DND-41 (cell line): ENCODE measurements around the gene MARCHF10.

ENCODE experiments used
- ATAC-seq: fragments of 200-7000 bp; cut with Tn5 transposase; 3 replicates; pipeline ENCODE4 v1.9.1; 2021; ENCODE audit warnings: low read depth; ENCODE audit not compliant: insufficient read depth
- DNase-seq: peaks from one replicate; pipeline ENCODE4 v3.0.0-alpha.2; 2020
- H2AFZ ChIP-seq: 2 replicates; pipeline ENCODE4 v1.6.0; 2012; ENCODE audit warnings: low read depth, low read length
- H3K27ac ChIP-seq: 2 replicates; pipeline ENCODE4 v1.5.1; 2012; ENCODE audit warnings: low read length, inconsistent platforms
- H3K27me3 ChIP-seq: fragments of 200-600 bp; sonication (generic); 2 replicates; pipeline ENCODE4 v1.6.0; 2012; ENCODE audit warnings: low read length, mild to moderate bottlenecking, inconsistent platforms; ENCODE audit not compliant: insufficient read depth, poor library complexity
- H3K36me3 ChIP-seq: 2 replicates; pipeline ENCODE4 v1.5.1; 2012; ENCODE audit warnings: low read length, inconsistent platforms; ENCODE audit not compliant: insufficient read depth
- H3K4me1 ChIP-seq: 2 replicates; pipeline ENCODE4 v1.5.1; 2012; ENCODE audit warnings: mild to moderate bottlenecking, low read length; ENCODE audit not compliant: insufficient read depth
- H3K4me2 ChIP-seq: 2 replicates; pipeline ENCODE4 v1.6.0; 2012; ENCODE audit warnings: mild to moderate bottlenecking, moderate library complexity, low read length, inconsistent platforms; ENCODE audit not compliant: insufficient read depth
- H3K4me3 ChIP-seq, 2 experiments: fragments of 200-600 bp in 1 of 2; shearing (Covaris generic) in 1 of 2; 2 replicates each; pipeline ENCODE4 v1.5.1; 2012 to 2016; ENCODE audit warnings: inconsistent platforms in 2 of 2, low read length in 2 of 2, mild to moderate bottlenecking in 2 of 2, low read depth in 1 of 2, moderate library complexity in 1 of 2
- H3K79me2 ChIP-seq: 2 replicates; pipeline ENCODE4 v1.6.0; 2012; ENCODE audit warnings: low read length, inconsistent platforms; ENCODE audit not compliant: insufficient read depth
- H3K9ac ChIP-seq: 2 replicates; pipeline ENCODE4 v1.6.0; 2012; ENCODE audit warnings: low read depth, mild to moderate bottlenecking, inconsistent platforms, low read length, moderate library complexity
- H3K9me3 ChIP-seq: 2 replicates; pipeline ENCODE4 v1.5.1; 2012; ENCODE audit warnings: low read length, moderate library complexity, mild to moderate bottlenecking, inconsistent platforms; ENCODE audit not compliant: insufficient read depth, severe bottlenecking
- H4K20me1 ChIP-seq: 2 replicates; pipeline ENCODE4 v1.6.0; 2012; ENCODE audit warnings: low read length; ENCODE audit not compliant: insufficient read depth
- EZH2 ChIP-seq: IDR thresholded peaks from 3 replicates; pipeline ENCODE4 v1.6.1; 2012; ENCODE audit warnings: borderline replicate concordance, low read depth, mild to moderate bottlenecking, moderate library complexity, low read length, inconsistent platforms; ENCODE audit not compliant: severe bottlenecking
- TF ChIP-seq, protein P1 (sequence below): IDR thresholded peaks from 2 replicates; pipeline ENCODE4 v1.5.1; 2012; ENCODE audit warnings: borderline replicate concordance, low read length, moderate library complexity, mild to moderate bottlenecking; ENCODE audit not compliant: poor library complexity, severe bottlenecking; ENCODE audit errors: extremely low read depth

MARCHF10 gene

GRCh38 chr17:62681939-62682381 lies 126.2 kb downstream of the MARCHF10 start:
- H3K36me3 ChIP-seq = peaks cover 10% of the 10 kb centered on the region; the same call in 1 of the 2 replicates
- no peaks in the 10 kb centered on the region for H3K79me2 ChIP-seq

GRCh38 chr17:62681061-62681938 lies 126.8 kb downstream of the MARCHF10 start:
- no peaks in the 10 kb centered on the region for H4K20me1 ChIP-seq
- no peak for DNase-seq

More at GRCh38 chr17:62681939-62682381, 126.2 kb downstream of the MARCHF10 start:
- Histone ChIP-seq H2AFZ (no peak overlapping the region), H3K9me3 (no peaks in the 10 kb centered on the region), H3K4me2 (no peak overlapping the region), H3K4me3 (no peak overlapping the region), H3K4me1 (no peaks in the 10 kb centered on the region), H3K9ac (no peak overlapping the region), H4K20me1 (no peaks in the 10 kb centered on the region), H3K27ac (no peak overlapping the region), H3K27me3 (no peaks in the 10 kb centered on the region)
- TF ChIP-seq, protein P1, sequence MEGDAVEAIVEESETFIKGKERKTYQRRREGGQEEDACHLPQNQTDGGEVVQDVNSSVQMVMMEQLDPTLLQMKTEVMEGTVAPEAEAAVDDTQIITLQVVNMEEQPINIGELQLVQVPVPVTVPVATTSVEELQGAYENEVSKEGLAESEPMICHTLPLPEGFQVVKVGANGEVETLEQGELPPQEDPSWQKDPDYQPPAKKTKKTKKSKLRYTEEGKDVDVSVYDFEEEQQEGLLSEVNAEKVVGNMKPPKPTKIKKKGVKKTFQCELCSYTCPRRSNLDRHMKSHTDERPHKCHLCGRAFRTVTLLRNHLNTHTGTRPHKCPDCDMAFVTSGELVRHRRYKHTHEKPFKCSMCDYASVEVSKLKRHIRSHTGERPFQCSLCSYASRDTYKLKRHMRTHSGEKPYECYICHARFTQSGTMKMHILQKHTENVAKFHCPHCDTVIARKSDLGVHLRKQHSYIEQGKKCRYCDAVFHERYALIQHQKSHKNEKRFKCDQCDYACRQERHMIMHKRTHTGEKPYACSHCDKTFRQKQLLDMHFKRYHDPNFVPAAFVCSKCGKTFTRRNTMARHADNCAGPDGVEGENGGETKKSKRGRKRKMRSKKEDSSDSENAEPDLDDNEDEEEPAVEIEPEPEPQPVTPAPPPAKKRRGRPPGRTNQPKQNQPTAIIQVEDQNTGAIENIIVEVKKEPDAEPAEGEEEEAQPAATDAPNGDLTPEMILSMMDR = no peak
- TF ChIP-seq EZH2 = no peak
- ATAC-seq (no peak), DNase-seq (no peak)

GRCh38 chr17:62680541-62681052 lies 127.5 kb downstream of the MARCHF10 start:
- H3K4me2 ChIP-seq = no peak overlapping the region
- no peaks in the 10 kb centered on the region for H3K27me3 ChIP-seq
- H4K20me1 ChIP-seq = no peaks in the 10 kb centered on the region
- H3K4me1 ChIP-seq = no peaks in the 10 kb centered on the region
- no peak for DNase-seq
- H3K9me3 ChIP-seq = no peaks in the 10 kb centered on the region
- no peak overlapping the region for H3K9ac ChIP-seq
- TF ChIP-seq, protein P1 = no peak
- no peak for TF ChIP-seq EZH2
- ATAC-seq = no peak
- H3K27ac ChIP-seq = no peak overlapping the region
- no peak overlapping the region for H2AFZ ChIP-seq
- peaks cover 10% of the 10 kb centered on the region; the same call in 1 of the 2 replicates for H3K36me3 ChIP-seq
- no peaks in the 10 kb centered on the region for H3K79me2 ChIP-seq
- H3K4me3 ChIP-seq = no peak overlapping the region

More at GRCh38 chr17:62681061-62681938, 126.8 kb downstream of the MARCHF10 start:
- no peak for ATAC-seq
- Histone ChIP-seq H3K27me3 (no peaks in the 10 kb centered on the region), H3K79me2 (no peaks in the 10 kb centered on the region), H3K27ac (no peak overlapping the region), H3K9ac (no peak overlapping the region), H3K4me2 (no peak overlapping the region), H3K4me1 (no peaks in the 10 kb centered on the region), H2AFZ (no peak overlapping the region), H3K36me3 (peaks cover 10% of the 10 kb centered on the region; the same call in 1 of the 2 replicates), H3K4me3 (no peak overlapping the region), H3K9me3 (no peaks in the 10 kb centered on the region)
- TF ChIP-seq, protein P1 = no peak
- TF ChIP-seq EZH2 = no peak
